Small intestine (tissue), 7 donors: ENCODE measurements around the gene MBD3. TPM values are rescaled to one million over a fixed set of nuclear protein-coding genes. Genes with fewer than 3 reads are reported as not detected.
"Not testable (repeated sequence)": the region's sequence is repeated elsewhere in the genome, so short reads cannot be mapped to it uniquely, and the experiment has no call there.

Experiments
- DNase-seq, 2 donors: peaks; one replicate each; pipeline versions ENCODE4 v3.0.0 to v3.0.0-alpha.2; 2013
- FAIRE-seq: peaks from 2 replicates; lab custom pipeline; 2012; peaks lifted over from hg19 to GRCh38; lab: Jason Lieb, UNC
- H3K27ac ChIP-seq, 3 donors: one replicate each; pipeline ENCODE4 v1.5.1; 2013; ENCODE audit warnings: low read length in 2 of 3, mild to moderate bottlenecking in 2 of 3, control low read depth in 1 of 3, inconsistent platforms in 1 of 3, low read depth in 1 of 3, moderate library complexity in 1 of 3
- H3K27me3 ChIP-seq, 3 donors: one replicate each; pipeline ENCODE4 v1.6.1; 2013; ENCODE audit warnings: low read length in 3 of 3, inconsistent platforms in 1 of 3; ENCODE audit not compliant: control insufficient read depth in 3 of 3, insufficient read depth in 3 of 3
- H3K36me3 ChIP-seq, 3 donors: one replicate each; pipeline ENCODE4 v1.6.1; 2013; ENCODE audit warnings: low read length in 3 of 3, inconsistent platforms in 1 of 3, low read depth in 1 of 3, mild to moderate bottlenecking in 1 of 3, moderate library complexity in 1 of 3; ENCODE audit not compliant: control insufficient read depth in 3 of 3, insufficient read depth in 2 of 3
- H3K4me1 ChIP-seq, 3 donors: one replicate each; pipeline ENCODE4 v1.6.1; 2013; ENCODE audit warnings: low read length in 2 of 3, inconsistent platforms in 1 of 3, low read depth in 1 of 3, mild to moderate bottlenecking in 1 of 3, moderate library complexity in 1 of 3; ENCODE audit not compliant: control insufficient read depth in 3 of 3, insufficient read depth in 2 of 3
- H3K4me3 ChIP-seq, 3 donors: one replicate each; pipeline ENCODE4 v1.5.1; 2013; ENCODE audit warnings: low read length in 3 of 3, control low read depth in 1 of 3, inconsistent platforms in 1 of 3, low read depth in 1 of 3, mild to moderate bottlenecking in 1 of 3, moderate library complexity in 1 of 3
- H3K9me3 ChIP-seq, 2 donors: one replicate each; pipeline ENCODE4 v1.6.1; 2013; ENCODE audit warnings: low read depth in 1 of 2, low read length in 1 of 2; ENCODE audit not compliant: control insufficient read depth in 2 of 2, insufficient read depth in 1 of 2
- WGBS, 3 donors: extraction: QIAGEN DNeasy Blood & Tissue Kit; methylation state at CpG; one replicate each; pipeline ENCODE4 v1.1.7; 2013; 5-methylcytosine and 5-hydroxymethylcytosine counted together
- polyA plus RNA-seq, 4 donors: library from polyadenylated mRNA; stranded (reverse) in 3 of 4; unstranded in 1 of 4; fragments of 200-250 nt in 3 of 4; fragments of 120-200 nt in 1 of 4; gene quantifications; one replicate each; pipeline versions ENCODE4 v1.2.1 to v1.2.3, GENCODE V29; 2013
- donor health status: healthy with polysubstance abuse.
- donor health status: control.
- donor health status: control.
- donor health status: Bipolar disorder and iron deficiency.
- donor health status: healthy.

MBD3 gene
- polyA plus RNA-seq, 4 donors = 48.3 to 112 (median 69.9) TPM

DNA sequence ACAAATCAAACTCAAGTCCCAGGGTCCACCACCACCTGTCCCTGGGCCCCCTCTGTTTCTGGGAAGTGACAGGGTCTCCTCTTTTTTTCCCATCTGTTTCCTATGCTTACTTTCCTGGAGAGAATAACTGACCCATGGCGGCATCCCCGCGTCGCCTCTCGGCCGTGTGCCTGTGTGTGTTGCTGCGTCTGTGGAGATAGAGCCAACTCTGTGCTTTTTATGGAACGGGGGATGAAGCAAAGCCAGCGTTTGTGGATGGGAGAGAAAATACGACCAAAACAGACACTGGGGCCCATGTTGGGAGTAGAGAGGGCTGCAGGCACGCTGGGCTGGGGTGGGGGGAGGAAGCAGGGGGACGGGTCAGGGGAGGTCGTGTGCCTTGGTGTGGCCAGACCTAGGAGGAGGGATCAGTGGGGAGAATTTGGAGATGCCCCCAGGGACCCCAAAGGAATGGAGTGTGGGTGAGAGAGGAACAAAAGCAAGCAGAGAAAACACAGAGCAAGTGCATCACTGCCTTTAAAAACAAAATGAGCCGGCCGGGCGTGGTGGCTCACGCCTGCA, 52.2 kb downstream of the MBD3 start:
- DNase-seq = no peak

DNA sequence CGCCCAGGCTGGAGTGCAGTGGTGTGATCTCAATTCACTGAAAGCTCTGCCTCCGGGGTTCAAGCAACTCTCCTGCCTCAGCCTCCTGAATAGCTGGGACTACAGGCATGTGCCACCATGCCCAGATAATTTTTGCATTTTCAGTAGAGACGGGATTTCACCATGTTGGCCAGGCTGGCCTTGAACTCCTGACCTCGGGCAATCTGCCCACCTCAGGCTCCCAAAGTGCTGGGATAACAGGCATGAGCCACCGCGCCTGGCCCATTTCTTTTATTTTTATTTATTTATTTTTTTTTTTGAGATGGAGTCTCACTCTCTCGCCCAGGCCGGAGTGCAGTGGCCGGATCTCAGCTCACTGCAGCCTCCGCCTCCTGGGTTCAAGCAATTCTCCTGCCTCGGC, 52.9 kb downstream of the MBD3 start:
- WGBS, 3 donors = 73 to 89% (median 80%) methylated on average over 11 of the region's 11 CpGs
- not testable (repeated sequence) for H3K4me1 ChIP-seq, DNase-seq, FAIRE-seq, H3K27ac ChIP-seq, H3K9me3 ChIP-seq, H3K4me3 ChIP-seq, H3K36me3 ChIP-seq
- H3K27me3 ChIP-seq = peaks cover 0 to 24% (median 7%) of the 10 kb centered on the region in 3 donors

More for the DNA sequence above, 52.2 kb downstream of the MBD3 start:
- Histone ChIP-seq H3K27me3 (peaks cover 0 to 28% (median 8%) of the 10 kb centered on the region in 3 donors), H3K4me1 (no peaks in the 10 kb centered on the region), H3K9me3 (peaks cover 0 to 3% of the 10 kb centered on the region in 2 donors), H3K4me3 (no peak overlapping the region), H3K36me3 (no peaks in the 10 kb centered on the region), H3K27ac (no peak overlapping the region)
- no peak for FAIRE-seq
- WGBS, 3 donors = 30 to 47% (median 42%) methylated on average over 17 of the region's 17 CpGs

DNA sequence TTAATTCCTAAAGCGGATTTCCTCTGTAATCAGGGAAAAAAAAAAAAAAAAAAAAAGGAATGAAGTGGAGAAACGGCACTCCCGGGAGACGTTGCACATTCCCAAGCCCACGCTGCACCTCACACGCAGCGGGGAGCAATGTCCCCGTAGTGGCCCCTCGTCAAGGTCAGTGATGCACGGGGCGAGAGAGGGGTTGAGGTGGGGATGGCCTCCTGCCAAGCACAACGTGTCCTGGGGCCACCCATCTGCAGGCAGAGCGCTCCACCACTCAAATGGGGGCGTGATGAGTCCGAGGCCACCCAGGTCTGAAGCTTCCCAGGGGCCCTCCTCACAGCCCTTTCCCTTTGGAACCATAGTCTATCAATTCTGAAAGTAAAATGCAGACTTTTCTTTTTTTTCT, 53.7 kb downstream of the MBD3 start:
- DNase-seq (no peak), FAIRE-seq (no peak)
- H3K9me3 ChIP-seq = peaks cover 0 to 3% of the 10 kb centered on the region in 2 donors
- no peak overlapping the region for H3K4me3 ChIP-seq
- H3K27me3 ChIP-seq = peaks cover 0 to 23% (median 5%) of the 10 kb centered on the region in 3 donors
- 10 to 32% (median 19%) methylated on average over 13 to 15 of the region's 15 CpGs for WGBS, 3 donors
- no peak overlapping the region for H3K27ac ChIP-seq
- H3K36me3 ChIP-seq = no peaks in the 10 kb centered on the region
- no peaks in the 10 kb centered on the region for H3K4me1 ChIP-seq

DNA sequence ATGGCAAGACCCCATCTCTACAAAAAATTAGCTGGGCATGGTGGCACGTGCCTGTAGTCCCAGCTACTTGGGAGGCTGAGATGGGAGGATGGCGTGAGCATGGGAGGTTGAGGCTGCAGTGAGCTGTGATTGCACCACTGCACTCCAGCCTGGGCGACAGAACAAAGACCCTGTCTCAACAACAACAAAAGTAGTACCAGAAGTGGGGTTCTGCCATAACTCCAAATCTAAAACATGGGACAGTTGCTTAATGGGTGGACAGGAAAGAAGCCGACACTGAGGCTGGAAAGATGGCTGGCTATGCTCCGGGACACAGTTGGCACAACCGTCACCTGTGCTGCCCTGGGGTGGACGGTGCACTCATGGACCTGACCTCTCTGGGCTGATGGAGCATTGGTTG, 57.0 kb downstream of the MBD3 start:
- not testable (repeated sequence) for DNase-seq, H3K27ac ChIP-seq, H3K9me3 ChIP-seq, H3K36me3 ChIP-seq, FAIRE-seq, H3K4me3 ChIP-seq, H3K4me1 ChIP-seq
- WGBS, 3 donors = 90 to 98% (median 93%) methylated on average over 7 of the region's 7 CpGs
- H3K27me3 ChIP-seq = peaks cover 0 to 13% (median 4%) of the 10 kb centered on the region in 3 donors

DNA sequence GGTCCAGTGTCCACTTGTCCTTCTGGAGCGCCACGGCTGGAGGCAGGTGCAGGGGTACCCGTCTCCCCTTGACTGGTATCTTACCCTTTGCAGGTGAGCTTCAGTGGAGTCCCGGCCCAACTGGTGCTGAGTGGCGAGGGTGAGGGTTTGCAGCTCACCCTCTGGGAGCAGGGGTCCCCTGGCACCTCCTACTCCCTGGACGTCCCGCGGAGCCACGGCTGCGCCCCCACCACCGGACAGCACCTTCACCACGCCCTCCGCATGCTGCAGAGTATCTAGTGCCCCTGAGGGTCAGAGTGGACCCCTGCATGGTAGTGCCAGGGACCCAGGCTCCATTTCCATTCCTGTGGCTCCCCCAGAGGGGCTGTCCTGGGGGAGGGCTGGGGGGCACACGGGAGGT, 57.7 kb downstream of the MBD3 start:
- 76 to 84% (median 84%) methylated on average over 13 to 14 of the region's 14 CpGs for WGBS, 3 donors
- DNase-seq (no peak), FAIRE-seq (no peak)
- H3K36me3 ChIP-seq = no peaks in the 10 kb centered on the region
- H3K9me3 ChIP-seq = no peaks in the 10 kb centered on the region
- H3K27me3 ChIP-seq = peaks cover 0 to 6% (median 4%) of the 10 kb centered on the region in 3 donors
- H3K4me3 ChIP-seq = no peak overlapping the region
- H3K4me1 ChIP-seq = no peaks in the 10 kb centered on the region
- H3K27ac ChIP-seq = no peak overlapping the region

DNA sequence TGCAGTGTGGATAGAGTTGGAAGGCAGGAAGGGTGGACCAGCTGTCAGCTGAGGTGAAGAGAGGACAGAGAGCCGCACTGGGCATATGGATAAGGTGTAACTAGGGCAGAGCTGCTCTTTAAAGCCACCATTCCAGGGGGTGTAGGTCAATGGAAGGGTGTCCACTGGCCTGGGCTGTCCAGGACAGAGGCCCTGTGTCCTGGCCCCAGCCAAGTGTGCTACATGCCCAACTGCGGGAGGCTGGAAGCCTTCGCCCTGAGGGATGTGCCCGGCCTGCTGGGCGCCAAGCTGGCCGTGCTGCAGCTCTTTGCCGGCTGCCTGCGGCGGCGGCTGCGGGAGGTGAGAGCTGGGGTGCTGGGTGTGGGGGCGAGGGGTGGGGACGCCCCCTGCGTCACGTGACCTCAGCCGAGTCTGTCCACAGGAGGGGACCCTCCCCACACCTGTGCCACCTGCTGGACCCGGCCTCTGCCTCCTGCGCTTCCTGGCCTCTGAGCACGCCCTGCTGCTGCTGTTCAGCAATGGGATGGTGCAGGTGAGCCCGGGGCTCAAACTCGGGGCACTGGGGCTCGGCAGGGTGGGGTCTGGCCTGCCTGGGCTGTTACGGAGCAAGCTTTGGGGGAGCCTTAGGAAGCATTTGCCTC, 59.0 kb downstream of the MBD3 start:
- Histone ChIP-seq H3K4me1 (no peaks in the 10 kb centered on the region), H3K36me3 (no peaks in the 10 kb centered on the region), H3K9me3 (no peaks in the 10 kb centered on the region), H3K4me3 (no peak overlapping the region), H3K27ac (no peak overlapping the region), H3K27me3 (peaks cover 0 to 7% (median 3%) of the 10 kb centered on the region in 3 donors)
- FAIRE-seq (no peak), DNase-seq (no peak)
- WGBS, 3 donors = 46 to 65% (median 55%) methylated on average over 21 to 23 of the region's 23 CpGs

DNA sequence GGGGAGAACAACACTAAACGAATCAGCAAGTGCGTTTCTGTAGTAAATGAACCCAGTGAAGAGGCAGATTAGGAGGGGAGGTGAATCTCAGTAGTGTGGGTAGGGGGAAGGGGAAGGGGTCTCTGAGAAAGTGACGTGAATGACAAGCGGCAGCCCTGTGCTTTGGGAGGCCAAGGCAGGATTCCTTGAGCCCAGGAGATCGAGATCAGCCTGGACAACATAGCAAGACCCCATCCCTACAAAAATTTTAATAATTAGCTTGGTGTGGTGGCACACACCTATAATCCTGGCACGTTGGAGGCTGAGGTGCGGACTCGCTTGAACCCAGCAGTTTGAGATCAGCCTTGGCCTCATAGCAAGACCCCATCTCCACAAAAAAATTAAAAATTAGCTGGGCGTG, 60.7 kb downstream of the MBD3 start:
- no peak for DNase-seq
- 85 to 87% (median 87%) methylated on average over 9 of the region's 9 CpGs for WGBS, 3 donors
- Histone ChIP-seq H3K4me1 (no peaks in the 10 kb centered on the region), H3K4me3 (no peak overlapping the region), H3K36me3 (no peaks in the 10 kb centered on the region), H3K27me3 (peaks cover 0 to 3% (median under 1%) of the 10 kb centered on the region in 3 donors), H3K27ac (no peak overlapping the region), H3K9me3 (no peaks in the 10 kb centered on the region)
- no peak for FAIRE-seq

DNA sequence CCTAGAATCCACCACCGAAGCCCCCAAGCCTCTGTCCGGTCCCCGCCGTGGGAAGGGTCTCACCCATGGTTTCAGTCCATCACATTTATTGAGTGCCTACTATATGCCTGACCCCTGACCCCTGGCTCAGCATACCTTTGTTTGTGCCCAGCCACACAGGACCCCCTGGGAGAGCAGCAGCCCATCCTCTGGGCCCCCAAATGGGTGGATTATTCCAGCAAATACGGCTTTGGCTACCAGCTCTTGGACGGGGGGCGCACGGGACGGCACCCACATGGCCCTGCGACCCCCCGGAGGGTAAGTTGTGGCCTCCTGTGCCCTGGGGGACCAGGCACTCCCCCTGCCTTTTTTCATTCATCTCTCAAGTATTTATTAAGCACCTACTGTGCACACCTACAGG, 61.1 kb downstream of the MBD3 start:
- H3K27ac ChIP-seq = no peak overlapping the region
- peaks cover 0 to 5% (median 5%) of the 10 kb centered on the region in 3 donors for H3K27me3 ChIP-seq
- WGBS, 3 donors = 83 to 85% (median 83%) methylated on average over 7 to 11 of the region's 11 CpGs
- DNase-seq = no peak
- no peak for FAIRE-seq
- no peaks in the 10 kb centered on the region for H3K36me3 ChIP-seq
- no peak overlapping the region for H3K4me3 ChIP-seq
- H3K4me1 ChIP-seq = no peaks in the 10 kb centered on the region
- no peaks in the 10 kb centered on the region for H3K9me3 ChIP-seq
